Skeletal muscle satellite cell (primary cell): Measurements from ENCODE around the gene GPER1. TPM values are rescaled to one million over a fixed set of nuclear protein-coding genes. Genes with fewer than 3 reads are reported as not detected.
"Not testable (repeated sequence)": the region's sequence is repeated elsewhere in the genome, so short reads cannot be mapped to it uniquely, and the experiment has no call there.

Experiments used
- H3K27me3 ChIP-seq: 2 replicates; pipeline ENCODE4 v1.7.0; 2013; ENCODE audit warnings: low read length; ENCODE audit not compliant: control insufficient read depth, insufficient read depth
- H3K36me3 ChIP-seq: 2 replicates; pipeline ENCODE4 v1.7.0; 2013; ENCODE audit warnings: mild to moderate bottlenecking, control low read depth, low read length; ENCODE audit not compliant: insufficient read depth
- H3K4me1 ChIP-seq: 2 replicates; pipeline ENCODE4 v1.7.0; 2013; ENCODE audit warnings: low read length; ENCODE audit not compliant: control insufficient read depth, insufficient read depth
- H3K4me2 ChIP-seq: 2 replicates; pipeline ENCODE4 v1.7.0; 2013; ENCODE audit warnings: mild to moderate bottlenecking, low read length
- H3K4me3 ChIP-seq: 2 replicates; pipeline ENCODE4 v1.7.0; 2013; ENCODE audit warnings: low read length
- H3K9ac ChIP-seq: 2 replicates; pipeline ENCODE4 v1.7.0; 2013; ENCODE audit warnings: mild to moderate bottlenecking, low read depth, low read length, moderate library complexity
- H3K9me3 ChIP-seq: replicated peaks from 2 replicates; pipeline ENCODE4 v1.7.0; 2013; ENCODE audit warnings: mild to moderate bottlenecking, control low read depth, low read length
- total RNA-seq: library from RNA; depleted of rRNA; stranded (reverse); fragments of >200 nt; gene quantifications from 2 replicates; pipeline ENCODE4 v1.2.3, GENCODE V29; 2012; rRNA removed

GPER1 gene
- 5.1 and 9.6 TPM in 2 replicates for total RNA-seq

- H3K4me3 ChIP-seq, result peak within 1 kb of the TSS; percentile 67
- H3K9me3 ChIP-seq, result no peaks in the 10 kb centered on the region
- no peaks in the 10 kb centered on the region for H3K27me3 ChIP-seq
- H3K4me2 ChIP-seq, result peak within 1 kb of the TSS; percentile 82
- H3K36me3 ChIP-seq, result peaks cover 7% of the 10 kb centered on the region
- peak within 1 kb of the TSS; percentile 49 for H3K9ac ChIP-seq
- peaks cover 36% of the 10 kb centered on the region for H3K4me1 ChIP-seq
Measured at GRCh38 chr7:1087952-1088920, at the start of gene GPER1. TSS of gene GPER1 (plus strand) at chr7:1088113. CDS start at chr7:1091729, 3,616 bp downstream.

GRCh38 chr7:1040233-1040632, 47.7 kb upstream of the GPER1 start:
- peak overlapping the region; percentile 75 for H3K4me2 ChIP-seq
- not testable (repeated sequence) for H3K4me3 ChIP-seq

GRCh38 chr7:1040790-1041189, 47.1 kb upstream of the GPER1 start:
- Histone ChIP-seq H3K36me3 (no peaks in the 10 kb centered on the region), H3K4me3 (peak overlapping the region; percentile 24), H3K4me2 (peak overlapping the region; percentile 75), H3K27me3 (no peaks in the 10 kb centered on the region), H3K9ac (no peak overlapping the region), H3K4me1 (peaks cover 41% of the 10 kb centered on the region), H3K9me3 (no peaks in the 10 kb centered on the region)

More at GRCh38 chr7:1040233-1040632, 47.7 kb upstream of the GPER1 start:
- not testable (repeated sequence) for H3K9me3 ChIP-seq, H3K9ac ChIP-seq, H3K36me3 ChIP-seq, H3K27me3 ChIP-seq
- H3K4me1 ChIP-seq, result peaks cover 40% of the 10 kb centered on the region

- Histone ChIP-seq H3K4me1 (peaks cover 41% of the 10 kb centered on the region), H3K27me3 (no peaks in the 10 kb centered on the region), H3K4me2 (peak overlapping the region; percentile 8), H3K9ac (no peak overlapping the region), H3K36me3 (no peaks in the 10 kb centered on the region), H3K4me3 (no peak overlapping the region), H3K9me3 (no peaks in the 10 kb centered on the region)
Measured at GRCh38 chr7:1041551-1042491, 46.1 kb upstream of the GPER1 start.

GRCh38 chr7:1042492-1042833, 45.5 kb upstream of the GPER1 start:
- no peak overlapping the region for H3K4me2 ChIP-seq
- no peak overlapping the region for H3K4me3 ChIP-seq
- H3K4me1 ChIP-seq, result peaks cover 41% of the 10 kb centered on the region
- H3K9me3 ChIP-seq, result no peaks in the 10 kb centered on the region
- H3K9ac ChIP-seq, result no peak overlapping the region
- no peaks in the 10 kb centered on the region for H3K36me3 ChIP-seq
- H3K27me3 ChIP-seq, result no peaks in the 10 kb centered on the region

GRCh38 chr7:1043552-1044188, 44.2 kb upstream of the GPER1 start:
- H3K4me1 ChIP-seq, result peaks cover 41% of the 10 kb centered on the region
- H3K9ac ChIP-seq, result peak overlapping the region; percentile 48

GRCh38 chr7:1044189-1045068, 43.5 kb upstream of the GPER1 start, which contains the start of gene GPR146:
TSS of gene GPR146 (plus strand) at chr7:1044546. CDS start at chr7:1057516, 12,970 bp downstream.
- H3K4me2 ChIP-seq, result peak within 1 kb of the TSS; percentile 100
- H3K4me1 ChIP-seq, result peaks cover 41% of the 10 kb centered on the region
- peak within 1 kb of the TSS; percentile 86 for H3K4me3 ChIP-seq
- H3K9ac ChIP-seq, result peak within 1 kb of the TSS; percentile 84
- H3K9me3 ChIP-seq, result no peaks in the 10 kb centered on the region
- H3K27me3 ChIP-seq, result no peaks in the 10 kb centered on the region
- H3K36me3 ChIP-seq, result no peaks in the 10 kb centered on the region

More at GRCh38 chr7:1043552-1044188, 44.2 kb upstream of the GPER1 start:
- no peaks in the 10 kb centered on the region for H3K27me3 ChIP-seq
- H3K4me3 ChIP-seq, result peak overlapping the region; percentile 65
- H3K4me2 ChIP-seq, result peak overlapping the region; percentile 100
- no peaks in the 10 kb centered on the region for H3K9me3 ChIP-seq
- H3K36me3 ChIP-seq, result no peaks in the 10 kb centered on the region

- Histone ChIP-seq H3K36me3 (no peaks in the 10 kb centered on the region), H3K27me3 (no peaks in the 10 kb centered on the region), H3K9ac (peak overlapping the region; percentile 84), H3K9me3 (no peaks in the 10 kb centered on the region), H3K4me3 (peak overlapping the region; percentile 86), H3K4me2 (peak overlapping the region; percentile 100), H3K4me1 (peaks cover 39% of the 10 kb centered on the region)
Measured at GRCh38 chr7:1045069-1046063, 42.5 kb upstream of the GPER1 start.

GRCh38 chr7:1046722-1047679, 40.9 kb upstream of the GPER1 start:
- H3K4me1 ChIP-seq, result peaks cover 22% of the 10 kb centered on the region

More at GRCh38 chr7:1046722-1047679, 40.9 kb upstream of the GPER1 start:
- no peak overlapping the region for H3K9ac ChIP-seq
- no peak overlapping the region for H3K4me3 ChIP-seq
- no peak overlapping the region for H3K4me2 ChIP-seq
- H3K36me3 ChIP-seq, result no peaks in the 10 kb centered on the region
- H3K9me3 ChIP-seq, result no peaks in the 10 kb centered on the region
- no peaks in the 10 kb centered on the region for H3K27me3 ChIP-seq
